ENCODE data around the gene OLFM2. TPM values are rescaled to one million over a fixed set of nuclear protein-coding genes. Genes with fewer than 3 reads are reported as not detected.

The OLFM2 gene
- total RNA-seq, 2 donors from 2014 or later = 33.1 to 58.1 TPM

DNA sequence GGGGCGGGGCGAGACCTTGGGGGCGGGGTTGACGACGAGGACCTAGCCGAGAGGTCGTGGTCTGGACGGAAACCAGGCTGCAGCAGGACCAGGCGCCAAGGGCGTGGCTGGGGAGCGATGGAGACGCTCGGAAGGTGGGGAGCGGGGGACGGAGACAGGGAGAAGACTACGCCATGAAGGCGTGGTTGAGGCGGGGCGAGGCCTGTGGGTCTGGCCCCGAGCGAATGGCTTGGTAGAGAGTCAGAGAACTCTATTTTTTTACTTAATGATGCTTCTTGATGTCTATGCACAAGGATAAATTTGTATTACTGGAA lies 116.8 kb downstream of the OLFM2 start:
- Histone ChIP-seq H3K4me3 (ENCODE audit: low read length) (peak overlapping the region; percentile 47), H3K36me3 (ENCODE audit: control insufficient read depth, insufficient read depth, low read length) (peaks cover 16% of the 10 kb centered on the region), H3K9ac (ENCODE audit: extremely low read depth, low read length, poor library complexity, severe bottlenecking) (no peak overlapping the region), H3K9me3 (ENCODE audit: control insufficient read depth, low read length) (peaks cover 15% of the 10 kb centered on the region), H3K4me1 (ENCODE audit: control insufficient read depth, insufficient read depth, low read length) (no peaks in the 10 kb centered on the region), H3K27me3 (ENCODE audit: control insufficient read depth, insufficient read depth, low read length, poor library complexity, severe bottlenecking) (no peaks in the 10 kb centered on the region), H3K27ac (ENCODE audit: low read depth, low read length) (no peak overlapping the region)
- DNase-seq = no peak
- H3K4me1 Mint-ChIP-seq = peaks cover 7% of the 10 kb centered on the region
- H3K27ac Mint-ChIP-seq = peak overlapping the region; percentile 82
- H3K9me3 Mint-ChIP-seq = peaks cover 22% of the 10 kb centered on the region
- peaks cover 32% of the 10 kb centered on the region for H3K36me3 Mint-ChIP-seq (ENCODE audit: low read depth)
- no peaks in the 10 kb centered on the region for H3K27me3 Mint-ChIP-seq (ENCODE audit: insufficient read depth)
- TF ChIP-seq, protein P1, sequence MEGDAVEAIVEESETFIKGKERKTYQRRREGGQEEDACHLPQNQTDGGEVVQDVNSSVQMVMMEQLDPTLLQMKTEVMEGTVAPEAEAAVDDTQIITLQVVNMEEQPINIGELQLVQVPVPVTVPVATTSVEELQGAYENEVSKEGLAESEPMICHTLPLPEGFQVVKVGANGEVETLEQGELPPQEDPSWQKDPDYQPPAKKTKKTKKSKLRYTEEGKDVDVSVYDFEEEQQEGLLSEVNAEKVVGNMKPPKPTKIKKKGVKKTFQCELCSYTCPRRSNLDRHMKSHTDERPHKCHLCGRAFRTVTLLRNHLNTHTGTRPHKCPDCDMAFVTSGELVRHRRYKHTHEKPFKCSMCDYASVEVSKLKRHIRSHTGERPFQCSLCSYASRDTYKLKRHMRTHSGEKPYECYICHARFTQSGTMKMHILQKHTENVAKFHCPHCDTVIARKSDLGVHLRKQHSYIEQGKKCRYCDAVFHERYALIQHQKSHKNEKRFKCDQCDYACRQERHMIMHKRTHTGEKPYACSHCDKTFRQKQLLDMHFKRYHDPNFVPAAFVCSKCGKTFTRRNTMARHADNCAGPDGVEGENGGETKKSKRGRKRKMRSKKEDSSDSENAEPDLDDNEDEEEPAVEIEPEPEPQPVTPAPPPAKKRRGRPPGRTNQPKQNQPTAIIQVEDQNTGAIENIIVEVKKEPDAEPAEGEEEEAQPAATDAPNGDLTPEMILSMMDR (conservative IDR thresholded peaks at IDR 0.05) = no peak
- WGBS, 2 experiments (ENCODE audit: insufficient coverage in 1 of 2, insufficient read length in 1 of 2) = 2 to 4% methylated on average over 7 to 21 of the region's 21 CpGs
- H3K4me3 Mint-ChIP-seq = peak overlapping the region; percentile 86

DNA sequence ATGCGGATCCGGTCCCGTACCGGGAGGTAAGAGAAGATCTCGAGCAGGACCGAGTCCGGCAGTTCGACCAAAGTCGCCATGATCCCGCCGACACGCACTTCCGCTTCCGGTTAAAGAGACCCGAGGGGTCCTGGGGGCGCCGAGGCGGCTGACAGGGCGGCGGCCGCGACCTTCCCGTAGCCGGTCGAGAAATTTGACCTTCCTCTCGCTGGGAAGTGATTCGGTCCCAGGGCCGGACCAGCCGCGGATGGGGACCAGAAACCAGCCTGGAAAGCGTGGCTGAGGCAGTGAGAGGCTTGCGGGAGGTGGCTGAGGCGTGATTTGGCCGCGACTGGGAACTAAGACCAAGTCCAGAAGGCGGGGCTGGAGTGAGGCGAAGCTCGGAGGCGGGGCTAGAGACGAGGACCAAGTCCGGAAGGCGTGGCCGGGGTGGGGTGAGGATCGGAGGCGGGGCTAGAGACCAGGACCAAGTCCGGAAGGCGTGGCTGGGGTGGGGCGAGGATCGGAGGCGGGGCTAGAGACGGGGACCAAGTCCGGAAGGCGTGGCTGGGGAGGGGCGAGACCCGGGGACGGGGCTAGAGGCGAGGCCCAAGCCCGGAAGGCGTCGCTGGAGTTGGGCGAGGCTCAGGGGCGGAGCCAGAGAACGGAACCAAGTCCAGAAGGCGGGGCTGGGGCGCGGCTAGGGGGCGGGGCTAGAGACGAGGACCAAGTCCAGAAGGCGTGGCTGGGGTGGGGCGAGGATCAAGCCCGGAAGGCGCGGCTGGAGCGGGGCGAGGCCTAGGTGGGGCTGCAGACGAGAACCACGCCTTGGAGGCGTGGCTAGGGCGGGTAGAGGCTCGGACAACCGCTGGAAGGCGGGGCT lies 117.3 kb downstream of the OLFM2 start, which contains the start of gene FBXL12:
Gene FBXL12 (minus strand): TSS at position 346 of the 862 bp plus-strand sequence. CDS start 266 bp downstream, at position 80.
- Histone ChIP-seq H3K27ac (ENCODE audit: low read depth, low read length) (peak within 1 kb of the TSS; percentile 93), H3K4me1 (ENCODE audit: control insufficient read depth, insufficient read depth, low read length) (no peaks in the 10 kb centered on the region), H3K9ac (ENCODE audit: extremely low read depth, low read length, poor library complexity, severe bottlenecking) (peak within 1 kb of the TSS; percentile 54), H3K4me3 (ENCODE audit: low read length) (peak within 1 kb of the TSS; percentile 86), H3K27me3 (ENCODE audit: control insufficient read depth, insufficient read depth, low read length, poor library complexity, severe bottlenecking) (no peaks in the 10 kb centered on the region), H3K9me3 (ENCODE audit: control insufficient read depth, low read length) (peaks cover 15% of the 10 kb centered on the region), H3K36me3 (ENCODE audit: control insufficient read depth, insufficient read depth, low read length) (peaks cover 18% of the 10 kb centered on the region)
- Mint-ChIP-seq H3K4me3 (peak within 1 kb of the TSS; percentile 86), H3K9me3 (peaks cover 23% of the 10 kb centered on the region), H3K4me1 (peaks cover 7% of the 10 kb centered on the region), H3K27ac (peak within 1 kb of the TSS; percentile 95), H3K27me3 (ENCODE audit: insufficient read depth) (no peaks in the 10 kb centered on the region), H3K36me3 (ENCODE audit: low read depth) (peaks cover 34% of the 10 kb centered on the region)
- peak; percentile 100 for DNase-seq
- 0% methylated on average over 24 to 82 of the region's 82 CpGs for WGBS, 2 experiments (ENCODE audit: insufficient coverage in 1 of 2, insufficient read length in 1 of 2)
- TF ChIP-seq, protein P1 (conservative IDR thresholded peaks at IDR 0.05) = no peak

DNA sequence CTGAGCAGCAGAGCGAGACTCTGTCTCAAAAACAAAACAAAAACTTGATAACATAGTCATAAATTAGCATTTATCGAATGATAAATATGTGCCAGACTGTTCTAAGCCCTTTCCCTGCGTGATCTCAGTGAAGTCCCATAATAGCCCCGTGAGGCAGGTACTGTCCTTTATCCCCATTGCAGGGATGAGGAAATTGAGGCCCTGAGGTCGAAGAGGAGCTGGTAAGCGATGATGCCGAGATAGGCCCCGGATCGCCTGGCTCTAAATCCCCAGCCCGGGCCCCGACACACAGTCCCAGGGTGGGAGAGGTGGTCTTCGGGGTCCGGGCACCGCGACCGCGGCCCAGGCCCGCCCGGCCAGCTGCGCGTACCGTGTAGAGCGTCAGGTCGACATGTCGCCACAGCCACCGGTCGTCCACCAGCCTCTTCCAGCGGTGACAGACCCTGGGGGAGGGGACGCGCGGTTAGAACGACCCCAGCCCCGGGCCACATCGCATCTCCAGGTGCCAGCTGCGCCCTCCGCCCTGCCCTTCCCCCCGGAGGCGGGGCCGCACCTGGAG lies 118.1 kb downstream of the OLFM2 start:
- DNase-seq = no peak
- H3K36me3 ChIP-seq (ENCODE audit: control insufficient read depth, insufficient read depth, low read length) = peaks cover 25% of the 10 kb centered on the region
- Mint-ChIP-seq H3K36me3 (ENCODE audit: low read depth) (peaks cover 38% of the 10 kb centered on the region), H3K4me1 (peaks cover 7% of the 10 kb centered on the region), H3K4me3 (peak overlapping the region; percentile 86), H3K9me3 (peaks cover 25% of the 10 kb centered on the region), H3K27ac (peak overlapping the region; percentile 95), H3K27me3 (ENCODE audit: insufficient read depth) (no peaks in the 10 kb centered on the region)
- no peaks in the 10 kb centered on the region for H3K4me1 ChIP-seq (ENCODE audit: control insufficient read depth, insufficient read depth, low read length)
- peak overlapping the region; percentile 86 for H3K4me3 ChIP-seq (ENCODE audit: low read length)
- WGBS, 2 experiments (ENCODE audit: insufficient coverage in 1 of 2, insufficient read length in 1 of 2) = 5 to 12% methylated on average over 15 to 39 of the region's 39 CpGs
- TF ChIP-seq, protein P1 (conservative IDR thresholded peaks at IDR 0.05) = no peak
- peaks cover 15% of the 10 kb centered on the region for H3K9me3 ChIP-seq (ENCODE audit: control insufficient read depth, low read length)
- no peaks in the 10 kb centered on the region for H3K27me3 ChIP-seq (ENCODE audit: control insufficient read depth, insufficient read depth, low read length, poor library complexity, severe bottlenecking)
- peak overlapping the region; percentile 93 for H3K27ac ChIP-seq (ENCODE audit: low read depth, low read length)
- peak overlapping the region; percentile 54 for H3K9ac ChIP-seq (ENCODE audit: extremely low read depth, low read length, poor library complexity, severe bottlenecking)

All from endodermal cell (in vitro differentiated cells).